Adrenal gland (tissue), 5 donors: ENCODE results near the gene FAM193B.

Experiments used
- POLR2A ChIP-seq, 2 donors: fragments of 450-650 bp; IDR thresholded peaks; one replicate each; pipeline ENCODE4 v1.6.1; 2017; ENCODE audit warnings: antibody characterized with exemption in 2 of 2, mild to moderate bottlenecking in 2 of 2, moderate library complexity in 1 of 2
- TF ChIP-seq, protein P1 (sequence below), 6 experiments: fragments of 450-650 bp in 4 of 6; fragments of 200-600 bp in 2 of 6; sonication (generic) in 1 of 6; IDR thresholded peaks; 1 replicate in 5 of 6; 2 replicates in 1 of 6; pipeline versions ENCODE4 v1.5.1 to v1.8.0; 2016 to 2021; ENCODE audit warnings: antibody characterized with exemption in 6 of 6, mild to moderate bottlenecking in 2 of 6, moderate library complexity in 1 of 6
- donor health status: DM: no; HTN: no; CAD: no.

DNA sequence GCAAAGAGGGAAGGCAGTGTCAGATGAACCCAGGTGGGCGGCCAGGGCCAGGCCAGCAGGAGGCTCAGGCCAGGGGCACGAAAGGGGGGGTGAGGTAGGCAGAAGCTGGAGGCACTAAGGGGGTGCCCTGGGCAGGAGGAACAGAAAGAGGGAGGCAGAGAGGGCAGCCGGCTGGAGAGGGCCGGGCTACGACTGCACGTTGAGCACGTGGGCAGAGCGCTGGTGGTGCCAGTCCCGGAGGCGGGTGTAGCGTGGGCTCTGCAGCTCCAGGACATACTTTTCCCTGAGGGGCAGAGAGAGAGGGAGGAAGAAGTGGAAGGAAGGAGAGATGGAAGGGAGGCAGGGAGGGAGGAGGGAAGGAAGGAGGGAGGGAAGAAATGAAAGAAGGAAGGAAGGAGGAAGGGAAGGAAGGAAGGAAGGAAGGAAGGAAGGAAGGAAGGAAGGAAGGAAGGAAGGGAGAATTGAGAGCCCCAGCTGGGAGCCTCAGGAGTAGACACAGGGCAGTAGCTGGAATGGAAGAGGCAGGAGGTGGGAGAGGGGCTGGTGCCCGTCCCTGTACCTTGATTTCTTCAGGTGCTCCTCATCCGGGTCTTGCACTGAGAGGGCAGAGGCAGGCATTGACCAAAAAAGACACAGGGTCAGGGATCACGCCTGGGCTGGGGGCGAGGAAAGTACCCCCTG is 63.9 kb downstream of the FAM193B start:
- TF ChIP-seq, protein P1, sequence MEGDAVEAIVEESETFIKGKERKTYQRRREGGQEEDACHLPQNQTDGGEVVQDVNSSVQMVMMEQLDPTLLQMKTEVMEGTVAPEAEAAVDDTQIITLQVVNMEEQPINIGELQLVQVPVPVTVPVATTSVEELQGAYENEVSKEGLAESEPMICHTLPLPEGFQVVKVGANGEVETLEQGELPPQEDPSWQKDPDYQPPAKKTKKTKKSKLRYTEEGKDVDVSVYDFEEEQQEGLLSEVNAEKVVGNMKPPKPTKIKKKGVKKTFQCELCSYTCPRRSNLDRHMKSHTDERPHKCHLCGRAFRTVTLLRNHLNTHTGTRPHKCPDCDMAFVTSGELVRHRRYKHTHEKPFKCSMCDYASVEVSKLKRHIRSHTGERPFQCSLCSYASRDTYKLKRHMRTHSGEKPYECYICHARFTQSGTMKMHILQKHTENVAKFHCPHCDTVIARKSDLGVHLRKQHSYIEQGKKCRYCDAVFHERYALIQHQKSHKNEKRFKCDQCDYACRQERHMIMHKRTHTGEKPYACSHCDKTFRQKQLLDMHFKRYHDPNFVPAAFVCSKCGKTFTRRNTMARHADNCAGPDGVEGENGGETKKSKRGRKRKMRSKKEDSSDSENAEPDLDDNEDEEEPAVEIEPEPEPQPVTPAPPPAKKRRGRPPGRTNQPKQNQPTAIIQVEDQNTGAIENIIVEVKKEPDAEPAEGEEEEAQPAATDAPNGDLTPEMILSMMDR (IDR thresholded peaks at IDR 0.05), result no peak
- TF ChIP-seq POLR2A (IDR thresholded peaks at IDR 0.05), result no peak
